ENCODE measurements around the gene TAF9.
"Not testable (repeated sequence)": the region's sequence is repeated elsewhere in the genome, so short reads cannot be mapped to it uniquely, and the experiment has no call there.

TAF9 gene

GRCh38 chr5:69369340-69370121 is at the start of gene TAF9, which contains the start of the genes AK6 and RAD17:
TSS of gene TAF9 (minus strand) at chr5:69369520. CDS start at chr5:69365737, 3,783 bp downstream.
TSS of gene AK6 (minus strand) at chr5:69369520. CDS start at chr5:69369490, 30 bp downstream.
TSS of gene RAD17 (plus strand) at chr5:69369818. CDS start at chr5:69372209, 2,391 bp downstream.
- peak; percentile 58 for DNase-seq

- no peak for DNase-seq
Observed at GRCh38 chr5:69418554-69418953, 49.2 kb upstream of the TAF9 start.

- DNase-seq = no peak
Observed at GRCh38 chr5:69416699-69417098, 47.4 kb upstream of the TAF9 start.

- no peak for DNase-seq
Observed at GRCh38 chr5:69416180-69416579, 46.9 kb upstream of the TAF9 start.

- no peak for DNase-seq
Observed at GRCh38 chr5:69415584-69415958, 46.3 kb upstream of the TAF9 start.

GRCh38 chr5:69414885-69415583 is 45.7 kb upstream of the TAF9 start, which contains the start of gene MARVELD2:
TSS of gene MARVELD2 (plus strand) at chr5:69415116. CDS start at chr5:69419386, 4,270 bp downstream.
- no peak for DNase-seq

GRCh38 chr5:69404659-69405330 is 35.5 kb upstream of the TAF9 start:
- no peak for DNase-seq

GRCh38 chr5:69378376-69378775 is 9.1 kb upstream of the TAF9 start:
- DNase-seq = no peak

- DNase-seq = no peak
Observed at GRCh38 chr5:69374911-69375446, 5.7 kb upstream of the TAF9 start.

GRCh38 chr5:69372394-69372793 is 3.1 kb upstream of the TAF9 start:
- no peak for DNase-seq

GRCh38 chr5:69370335-69370734 is 1.0 kb upstream of the TAF9 start:
- not testable (repeated sequence) for DNase-seq

GRCh38 chr5:69368458-69369339 is 621 bp downstream of the TAF9 start:
- no peak for DNase-seq

GRCh38 chr5:69367697-69368279 is 1.5 kb downstream of the TAF9 start:
- DNase-seq = no peak

- DNase-seq = no peak
Observed at GRCh38 chr5:69364850-69365249, 4.5 kb downstream of the TAF9 start.

- DNase-seq = no peak
Observed at GRCh38 chr5:69364414-69364813, 4.9 kb downstream of the TAF9 start.

GRCh38 chr5:69360442-69360841 is 8.9 kb downstream of the TAF9 start:
- no peak for DNase-seq

- no peak for DNase-seq
Observed at GRCh38 chr5:69359699-69360098, 9.6 kb downstream of the TAF9 start.

- DNase-seq = no peak
Observed at GRCh38 chr5:69350664-69351063, 18.7 kb downstream of the TAF9 start.

- no peak for DNase-seq
Observed at GRCh38 chr5:69343083-69343482, 26.2 kb downstream of the TAF9 start.

GRCh38 chr5:69341520-69342161 is 27.7 kb downstream of the TAF9 start:
- no peak for DNase-seq

GRCh38 chr5:69335341-69335935 is 33.9 kb downstream of the TAF9 start:
- DNase-seq = peak; percentile 9

All from SIG-M5 (cell line).